RPMI7951 (cell line): Measurements from ENCODE around the gene FUT3. TPM values are rescaled to one million over a fixed set of nuclear protein-coding genes. Genes with fewer than 3 reads are reported as not detected.
"Not testable (repeated sequence)": the region's sequence is repeated elsewhere in the genome, so short reads cannot be mapped to it uniquely, and the experiment has no call there.

ENCODE experiments used
- DNase-seq: peaks from one replicate; pipeline ENCODE4 v3.0.0-alpha.2; 2012; ENCODE audit warnings: low read depth
- total RNA-seq: library from RNA; depleted of rRNA; stranded (reverse); fragments of >200 nt; shearing (Covaris generic); gene quantifications from 2 replicates; pipeline ENCODE4 v1.2.3, GENCODE V29; 2014

The FUT3 gene
- total RNA-seq, 1 experiment from 2014 or later = not detected

DNA sequence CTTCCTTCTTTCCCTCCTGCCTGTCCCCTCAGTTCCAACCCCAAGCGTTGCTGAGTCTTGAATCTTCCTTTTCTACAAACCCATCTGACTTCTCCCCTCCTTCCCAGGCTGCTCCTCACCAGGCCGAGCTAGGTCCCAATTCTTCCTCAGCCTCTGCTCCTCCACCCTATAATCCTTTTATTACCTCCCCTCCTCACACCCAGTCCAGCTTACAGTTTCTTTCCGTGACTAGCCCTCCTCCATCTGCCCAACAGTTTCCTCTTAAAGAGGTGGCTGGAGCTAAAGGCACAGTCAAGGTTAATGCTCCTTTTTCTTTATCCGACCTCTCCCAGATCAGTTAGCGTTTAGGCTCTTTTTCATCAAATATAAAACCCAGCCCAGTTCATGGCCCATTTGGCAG lies 2.6 kb downstream of the FUT3 start:
- DNase-seq = not testable (repeated sequence)

DNA sequence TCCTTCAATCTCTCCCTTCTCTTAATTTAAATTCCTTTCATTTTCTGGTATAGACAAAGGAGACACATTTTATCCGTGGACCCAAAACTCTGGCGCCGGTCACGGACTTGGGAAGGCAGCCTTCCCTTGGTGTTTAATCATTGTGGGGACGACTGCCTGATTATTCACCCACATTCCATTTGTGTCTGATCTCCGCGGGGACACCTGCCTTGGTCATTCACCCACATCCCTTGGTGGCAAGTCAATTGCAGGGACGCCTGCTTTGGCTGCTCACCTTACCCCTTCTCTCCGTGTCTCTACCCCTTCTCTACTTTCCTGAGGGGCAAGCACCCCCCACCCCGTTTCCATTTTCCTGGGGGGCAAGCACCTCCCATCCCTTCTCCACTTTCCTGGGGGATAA lies 3.4 kb downstream of the FUT3 start:
- not testable (repeated sequence) for DNase-seq

DNA sequence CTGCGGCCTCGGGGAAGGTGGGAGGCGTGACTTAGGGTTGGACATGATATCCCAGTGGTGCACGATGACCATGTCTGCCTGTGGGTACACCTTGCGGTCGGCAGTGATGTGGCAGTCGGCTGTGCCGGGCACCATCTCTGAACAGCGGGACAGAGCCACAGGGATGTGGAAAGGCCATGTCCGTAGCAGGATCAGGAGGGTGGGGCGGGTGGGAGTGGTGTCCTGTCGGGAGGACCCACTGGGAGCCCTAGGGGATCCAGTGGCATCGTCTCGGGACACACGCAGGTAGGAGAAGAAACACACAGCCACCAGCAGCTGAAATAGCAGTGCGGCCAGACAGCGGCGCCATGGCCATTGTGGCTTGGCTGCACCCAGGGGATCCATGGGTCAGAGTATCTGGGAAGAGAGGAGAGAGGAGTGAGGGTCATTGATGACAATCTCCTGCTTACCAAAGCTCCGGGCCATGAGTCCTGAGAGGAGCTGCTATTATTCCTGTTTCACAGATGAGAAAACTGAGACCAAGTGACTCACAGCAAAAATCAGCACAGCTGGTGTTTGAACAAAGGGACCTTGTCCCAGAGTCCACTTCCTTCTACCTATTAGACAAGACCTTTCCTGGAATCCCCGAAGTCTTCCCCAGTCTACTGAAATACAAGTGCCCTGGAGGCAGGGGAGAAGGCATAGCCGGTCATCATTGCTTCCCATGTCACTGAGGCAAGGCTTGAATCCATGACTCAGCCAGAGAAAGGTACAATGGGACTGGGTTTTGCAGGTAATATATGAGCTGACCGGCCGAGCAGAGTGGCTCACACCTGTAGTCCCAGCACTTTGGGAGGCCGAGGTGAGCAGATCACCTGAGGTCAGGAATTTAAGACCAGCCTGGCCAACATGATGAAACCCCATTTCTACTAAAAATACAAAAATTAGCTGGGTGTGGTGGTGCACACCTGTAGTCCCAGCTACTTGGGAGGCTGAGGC lies 6.5 kb downstream of the FUT3 start:
- no peak for DNase-seq

DNA sequence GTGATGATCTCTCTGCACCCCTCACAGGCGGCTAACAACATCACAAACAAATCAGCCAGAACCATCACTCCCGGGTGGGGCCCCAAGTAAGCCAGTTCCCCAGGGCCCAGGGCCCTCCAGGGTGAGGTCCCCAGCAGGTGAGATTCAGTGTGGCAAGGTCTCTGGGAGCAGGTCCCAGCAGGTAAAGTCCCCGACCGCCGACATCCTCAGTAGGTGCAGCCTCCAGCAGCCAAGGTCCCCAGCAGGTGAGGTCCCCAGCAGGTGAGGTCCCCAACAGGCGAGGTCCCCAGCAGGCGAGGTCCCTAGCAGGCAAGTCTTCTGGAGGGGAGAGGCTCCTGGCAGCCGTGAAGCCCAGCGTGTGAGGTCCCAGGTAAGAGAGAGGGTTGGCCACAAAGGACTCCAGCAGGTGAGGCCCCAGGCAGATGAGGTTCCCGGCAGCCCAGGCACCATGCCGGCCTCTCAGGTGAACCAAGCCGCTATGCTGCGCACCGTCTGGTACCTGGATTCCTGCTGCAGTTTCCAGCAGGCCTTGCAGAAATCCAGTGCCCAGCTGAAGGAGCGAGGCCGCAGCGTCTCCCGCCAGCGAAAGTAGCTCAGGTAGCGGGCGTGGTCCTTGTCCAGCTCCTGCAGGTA lies 7.8 kb downstream of the FUT3 start:
- DNase-seq = no peak

DNA sequence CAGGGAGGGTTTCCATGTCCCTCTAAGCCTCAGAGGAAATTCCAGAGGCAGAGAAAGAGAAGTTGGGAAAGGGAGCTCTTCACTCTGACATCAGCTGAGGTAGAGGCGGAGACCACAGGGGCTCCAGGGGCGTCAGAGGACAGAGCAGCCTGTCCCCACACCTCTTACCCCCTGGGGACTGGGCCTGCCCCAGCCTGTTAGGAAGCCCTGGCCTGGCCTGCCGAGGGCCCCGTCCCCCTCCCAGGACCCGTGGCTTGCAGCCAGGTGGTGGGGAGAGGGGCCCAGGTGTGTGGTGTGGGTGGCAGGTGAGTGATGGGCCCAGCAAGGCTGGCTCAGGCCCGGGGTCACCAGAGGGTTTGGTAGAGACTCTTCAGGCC lies 9.5 kb downstream of the FUT3 start:
- DNase-seq = not testable (repeated sequence)

GRCh38 chr19:5839065-5840017 lies 11.9 kb downstream of the FUT3 start, which contains the start of gene FUT6:
Gene FUT6, minus strand, starts transcription at chr19:5839702. Its CDS starts 7,135 bp downstream, at chr19:5832567.
- no peak for DNase-seq

DNA sequence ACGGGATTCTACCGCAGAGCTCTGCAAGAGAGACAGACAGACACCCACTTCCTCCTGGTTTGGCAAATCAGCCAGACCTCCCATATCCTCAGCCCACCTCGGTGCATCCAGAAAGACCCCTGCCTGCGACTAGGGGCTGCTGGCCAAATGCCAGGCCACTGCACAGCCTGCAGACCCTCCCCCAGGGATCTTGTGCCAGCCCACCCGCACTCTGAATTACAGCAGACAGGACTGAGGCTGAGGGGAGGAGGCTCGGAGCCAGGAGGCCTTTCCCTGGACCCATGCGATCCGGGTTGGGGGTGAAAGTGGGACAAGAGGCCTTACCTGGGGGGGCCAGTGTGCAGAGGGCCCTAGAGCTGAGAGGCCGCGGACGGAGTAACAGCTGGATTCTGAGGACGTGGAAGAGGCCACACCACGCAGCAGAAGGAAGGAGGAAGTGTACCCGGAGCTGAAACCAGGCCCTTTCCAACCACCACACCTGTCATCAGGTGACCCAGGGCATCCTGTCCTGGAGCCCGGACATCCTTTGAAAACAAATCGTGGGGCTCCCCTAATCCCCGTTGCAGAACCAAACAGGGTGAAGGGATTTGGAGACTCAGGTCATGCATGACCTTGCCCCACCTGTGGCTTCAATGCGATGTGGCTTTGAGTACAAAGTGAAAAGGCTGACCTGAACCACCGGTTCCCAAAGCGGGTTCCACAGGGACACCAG lies 12.7 kb downstream of the FUT3 start:
- no peak for DNase-seq

DNA sequence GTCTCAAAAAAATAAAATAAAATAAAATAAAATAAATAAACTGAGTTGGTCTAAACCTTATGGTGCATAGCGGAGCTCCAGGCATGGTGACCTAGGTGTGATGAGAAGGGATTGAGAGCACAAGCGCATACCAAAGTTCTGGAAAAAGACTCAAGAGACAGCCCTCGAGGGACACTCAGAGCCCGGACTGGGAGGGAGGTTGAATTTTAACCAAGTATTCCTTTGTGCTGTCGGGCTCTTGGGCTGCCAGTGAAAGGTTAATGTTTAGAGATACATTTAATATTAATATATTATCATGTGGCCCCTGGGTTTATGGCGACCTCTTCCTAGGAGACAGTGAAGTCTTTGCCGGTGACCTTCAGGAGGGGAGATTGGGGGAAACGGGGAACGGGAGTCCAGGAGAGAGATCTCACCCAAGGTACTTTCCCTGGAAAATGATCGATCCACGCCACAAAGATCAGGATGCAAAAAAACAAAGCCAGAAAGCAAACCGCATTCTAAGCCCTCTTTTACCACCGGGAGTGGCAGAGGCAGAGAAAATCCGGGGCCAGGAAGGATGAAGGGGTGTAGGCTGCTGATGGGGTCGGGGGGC lies 13.4 kb downstream of the FUT3 start:
- no peak for DNase-seq

DNA sequence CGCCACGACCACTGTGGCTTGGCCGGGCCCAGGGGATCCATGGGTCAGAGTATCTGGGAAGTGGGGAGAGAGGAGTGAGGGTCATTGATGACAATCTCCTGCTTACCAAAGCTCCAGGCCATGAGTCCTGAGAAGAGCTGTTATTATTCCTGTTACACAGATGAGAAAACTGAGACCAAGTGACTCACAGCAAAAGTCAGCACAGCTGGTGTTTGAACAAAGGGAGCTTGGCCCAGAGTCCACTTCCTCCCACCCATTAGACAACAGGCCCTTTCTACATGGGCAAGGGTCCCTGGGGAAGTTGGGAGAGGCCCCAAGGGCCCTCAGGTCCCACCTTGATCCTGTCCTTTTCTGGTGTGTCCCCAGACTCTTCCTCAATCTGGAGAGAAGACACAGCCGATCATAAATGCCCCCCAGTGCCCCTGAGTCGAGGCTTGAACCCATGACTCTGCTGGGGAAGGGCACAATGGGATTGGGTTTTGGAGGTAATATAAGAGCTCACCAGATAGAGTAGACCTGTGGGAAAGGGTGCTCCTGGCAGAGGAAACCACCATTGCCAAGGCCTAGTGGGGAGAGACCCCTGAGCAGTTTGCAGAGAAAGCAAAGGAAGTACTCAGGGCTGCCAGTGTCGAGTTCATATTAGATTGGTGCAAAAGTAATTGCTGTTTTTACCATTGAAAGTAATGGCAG lies 18.6 kb downstream of the FUT3 start:
- DNase-seq = no peak

- no peak for DNase-seq
Measured at GRCh38 chr19:5832061-5832460, 19.2 kb downstream of the FUT3 start.

DNA sequence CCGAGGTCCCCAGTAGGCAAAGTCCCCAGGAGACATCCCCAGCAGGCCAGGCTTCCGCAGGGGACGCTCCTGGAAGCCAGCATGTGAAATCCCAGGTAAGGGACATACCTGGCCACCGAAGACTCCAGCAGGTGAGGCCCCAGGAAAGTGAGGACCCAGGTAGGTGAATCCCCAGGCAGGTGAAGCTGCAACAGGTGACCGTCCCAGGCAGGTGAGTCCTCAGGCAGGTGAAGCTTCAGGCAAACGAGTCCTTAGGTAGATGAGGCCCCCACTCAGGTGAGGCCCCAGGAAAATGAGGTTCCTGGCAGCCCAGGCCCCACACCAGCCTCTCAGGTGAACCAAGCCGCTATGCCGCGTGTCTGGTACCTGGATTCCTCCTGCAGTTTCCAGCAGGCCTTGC lies 20.1 kb downstream of the FUT3 start:
- DNase-seq = no peak

- no peak for DNase-seq
Measured at GRCh38 chr19:5829567-5830310, 21.5 kb downstream of the FUT3 start.

DNA sequence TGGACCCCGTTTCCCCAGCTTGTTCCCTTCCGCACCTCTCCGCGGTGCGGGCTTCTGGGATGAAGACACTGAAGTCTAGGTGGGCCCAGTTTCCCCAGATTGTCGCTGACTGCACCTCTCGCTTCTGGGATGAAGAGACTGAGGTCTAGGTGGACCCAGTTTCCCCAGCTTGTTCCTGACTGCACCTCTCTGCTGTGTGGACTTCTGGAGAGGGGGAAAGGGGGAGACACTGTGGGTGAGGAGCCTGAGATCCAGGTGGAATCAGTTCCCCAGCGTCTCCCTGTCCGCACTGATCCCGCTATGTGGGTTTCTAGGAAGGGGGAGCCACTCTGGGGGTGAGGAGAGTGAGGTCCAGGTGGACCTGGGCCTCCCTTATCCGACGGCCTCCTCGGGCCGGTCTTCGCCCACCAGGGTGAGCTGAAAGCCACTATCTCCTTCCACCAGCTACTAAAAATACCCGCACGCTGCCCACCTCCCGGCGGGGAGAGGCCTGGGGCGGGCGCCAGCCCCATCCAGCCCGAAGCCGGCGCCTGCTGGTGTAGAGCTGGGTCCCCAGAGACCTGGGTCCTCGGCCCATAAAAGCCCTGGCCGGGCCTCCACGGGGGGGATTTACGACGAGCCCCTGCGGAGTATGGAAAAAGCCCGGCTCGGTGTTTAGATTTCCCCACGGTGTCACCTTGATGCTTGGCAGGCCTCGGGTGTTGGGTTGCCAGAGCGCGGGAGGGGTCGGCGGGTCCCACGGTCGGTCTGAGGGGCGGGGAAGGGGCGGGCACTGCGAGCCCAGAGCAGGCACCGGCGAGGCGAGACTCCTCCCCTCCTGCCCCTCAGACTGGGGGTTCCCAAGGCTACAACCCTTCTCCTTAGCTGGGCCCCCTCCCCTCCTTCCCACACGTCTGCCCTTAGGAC lies 22.3 kb downstream of the FUT3 start:
- no peak for DNase-seq

DNA sequence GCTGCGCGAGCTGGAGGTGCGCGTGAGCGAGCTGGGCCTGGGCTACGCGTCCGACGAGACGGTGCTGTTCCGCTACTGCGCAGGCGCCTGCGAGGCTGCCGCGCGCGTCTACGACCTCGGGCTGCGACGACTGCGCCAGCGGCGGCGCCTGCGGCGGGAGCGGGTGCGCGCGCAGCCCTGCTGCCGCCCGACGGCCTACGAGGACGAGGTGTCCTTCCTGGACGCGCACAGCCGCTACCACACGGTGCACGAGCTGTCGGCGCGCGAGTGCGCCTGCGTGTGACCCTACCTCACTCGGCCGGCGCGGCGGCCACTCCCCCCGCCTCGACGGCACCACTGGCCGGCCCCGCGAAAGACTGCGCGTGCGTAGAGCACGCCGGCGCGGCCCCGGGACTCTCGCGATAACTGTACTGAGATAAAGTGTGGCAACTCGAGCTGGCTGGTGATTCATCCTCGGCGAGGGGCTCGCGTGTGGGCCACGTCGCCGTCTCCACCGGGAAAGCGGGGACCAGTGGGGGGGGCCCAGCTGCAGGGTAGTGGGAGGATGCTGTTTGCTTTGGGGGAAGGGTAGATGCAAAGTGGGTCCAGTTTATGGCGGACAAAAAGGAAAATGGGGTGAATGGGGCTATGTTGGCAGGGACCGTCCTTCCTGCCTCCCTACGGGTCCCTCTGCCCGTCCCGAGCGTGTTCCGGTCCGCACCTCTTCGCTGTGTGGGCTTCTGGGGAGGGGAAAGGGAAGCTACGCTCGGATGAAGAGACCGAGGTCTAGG lies 23.2 kb downstream of the FUT3 start:
- DNase-seq = no peak

DNA sequence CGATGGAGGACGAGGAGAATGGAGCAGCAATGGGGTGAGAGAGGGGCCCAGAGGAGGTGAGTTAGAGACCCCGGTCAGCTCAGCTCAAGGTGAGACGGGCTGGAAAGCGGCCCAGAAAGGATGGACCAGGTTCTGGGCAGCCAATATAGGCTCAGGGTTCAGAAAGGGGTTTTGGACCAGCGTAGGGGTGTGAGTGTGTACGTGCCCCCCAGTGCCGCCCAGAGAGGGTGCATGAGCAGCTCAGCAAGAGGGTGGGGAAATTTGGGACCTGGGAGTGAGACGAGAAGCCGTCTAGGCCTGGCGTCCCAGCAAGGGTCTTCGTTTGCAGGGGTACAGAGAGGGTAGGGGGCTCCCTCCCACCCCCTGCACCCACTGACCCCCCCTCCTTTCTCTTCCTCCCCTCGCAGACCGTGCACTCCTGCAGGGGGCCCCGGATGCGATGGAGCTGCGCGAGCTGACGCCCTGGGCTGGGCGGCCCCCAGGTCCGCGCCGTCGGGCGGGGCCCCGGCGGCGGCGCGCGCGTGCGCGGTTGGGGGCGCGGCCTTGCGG lies 23.8 kb downstream of the FUT3 start:
- no peak for DNase-seq

GRCh38 chr19:5826531-5827341 lies 24.5 kb downstream of the FUT3 start:
- DNase-seq = no peak
